RWPE1 (cell line): Measurements from ENCODE around the gene ROBO3.

Experiments used
- CTCF ChIA-PET: fragments of 350-600 bp; sonication (Branson Sonifier 250); formaldehyde crosslinking; extraction: SDS; loops from one replicate; lab custom pipeline; 2021; lab: Yijun Ruan, JAX
- POLR2A ChIA-PET: fragments of 400-600 bp; formaldehyde crosslinking; extraction: SDS; loops from one replicate; lab custom pipeline; 2020; ENCODE audit warnings: antibody characterized with exemption; ENCODE audit not compliant: low non-redundant PET; lab: Yijun Ruan, JAX
- DNase-seq: peaks from one replicate; pipeline ENCODE4 v3.0.0; 2012; ENCODE audit warnings: low spot score
- H3K27ac ChIP-seq: fragments of 450-650 bp; 2 replicates; pipeline ENCODE4 v1.5.1; 2017
- CTCF ChIP-seq: fragments of 450-650 bp; conservative IDR thresholded peaks from 2 replicates; pipeline ENCODE4 v1.5.1; 2017; ENCODE audit warnings: low read depth, mild to moderate bottlenecking

The ROBO3 gene

GRCh38 chr11:124889191-124890091 lies 24.2 kb downstream of the ROBO3 start:
- CTCF ChIA-PET: interaction anchor here (0.6 kb wide), 2 partner anchors 128 to 452 kb away, joined by 3 read pairs; no protein-coding TSS in a partner anchor
- TF ChIP-seq CTCF: no peak
- H3K27ac ChIP-seq: no peak overlapping the region
- DNase-seq: no peak
- POLR2A ChIA-PET: no interaction called here

GRCh38 chr11:124890151-124890550 lies 24.9 kb downstream of the ROBO3 start:
- CTCF ChIA-PET: interaction anchor here (0.6 kb wide), 1 partner anchor 130 kb away, joined by 3 read pairs; no protein-coding TSS in a partner anchor
- POLR2A ChIA-PET: no interaction called here
- no peak for TF ChIP-seq CTCF
- H3K27ac ChIP-seq: no peak overlapping the region
- DNase-seq: no peak

- DNase-seq: no peak
- H3K27ac ChIP-seq: no peak overlapping the region
- ChIA-PET POLR2A (no interaction called here), CTCF (interaction anchor here (0.5 to 1.4 kb wide), 3 partner anchors 14 to 1295 kb away, joined by 3 to 5 read pairs (median 3); no protein-coding TSS in a partner anchor)
- no peak for TF ChIP-seq CTCF
Measured at GRCh38 chr11:124890683-124891372, 25.6 kb downstream of the ROBO3 start.

- no peak overlapping the region for H3K27ac ChIP-seq
- no peak for DNase-seq
- ChIA-PET CTCF (interaction anchor here (0.5 to 1.4 kb wide), 2 partner anchors 15 to 1295 kb away, joined by 3 to 5 read pairs; no protein-coding TSS in a partner anchor), POLR2A (no interaction called here)
- no peak for TF ChIP-seq CTCF
Measured at GRCh38 chr11:124891373-124891861, 26.2 kb downstream of the ROBO3 start.

- DNase-seq: no peak
- no peak for TF ChIP-seq CTCF
- ChIA-PET CTCF (interaction anchor here (1.4 kb wide), 1 partner anchor 16 kb away, joined by 5 read pairs; no protein-coding TSS in a partner anchor), POLR2A (no interaction called here)
- no peak overlapping the region for H3K27ac ChIP-seq
Measured at GRCh38 chr11:124892146-124892545, 26.9 kb downstream of the ROBO3 start.
